ENCODE measurements around the gene ROCK1. TPM values are rescaled to one million over a fixed set of nuclear protein-coding genes. Genes with fewer than 3 reads are reported as not detected.

ROCK1 gene
- total and polyA plus RNA-seq, 2 of the 8 experiments (the other 6 are each of a cell fraction or from before 2014, with no cell fraction given), result 4.2 to 48.9 TPM

- Histone ChIP-seq H3K23ac (ENCODE audit: insufficient read length) (no peak overlapping the region), H3K4me1 (replicated peaks in 1 of 4; ENCODE audit: control insufficient read depth in 3 of 4, insufficient read depth in 4 of 4, low read length in 3 of 4) (no peaks in the 10 kb centered on the region), H3K4me2 (ENCODE audit: insufficient read depth in 1 of 2, low read depth in 2 of 2, low read length in 2 of 2) (no peak overlapping the region), H4K8ac (ENCODE audit: extremely low read depth, insufficient read depth, low read length) (no peak overlapping the region), H3K14ac (ENCODE audit: insufficient read length) (no peak overlapping the region), H2BK120ac (replicated peaks; ENCODE audit: low read depth, low read length) (no peak overlapping the region), H3K79me1 (ENCODE audit: low read depth, low read length) (no peaks in the 10 kb centered on the region), H2BK20ac (ENCODE audit: low read length) (no peak overlapping the region), H3K79me2 (ENCODE audit: control insufficient read depth in 1 of 2, insufficient read depth in 2 of 2, low read length in 2 of 2) (no peaks in the 10 kb centered on the region), H4K20me1 (replicated peaks in 1 of 2; ENCODE audit: control insufficient read depth in 1 of 2, insufficient read depth in 2 of 2, low read length in 2 of 2) (no peaks in the 10 kb centered on the region), H4K5ac (ENCODE audit: insufficient read length, low read depth, low read length) (no peak overlapping the region), H2BK12ac (ENCODE audit: low read depth, low read length) (no peak overlapping the region), H3K27me3 (replicated peaks in 1 of 4; ENCODE audit: control insufficient read depth in 3 of 4, extremely low read depth in 1 of 4, insufficient read depth in 3 of 4, low read length in 3 of 4) (no peaks in the 10 kb centered on the region), H2BK5ac (ENCODE audit: low read depth, low read length) (no peak overlapping the region), H3K4me3 (ENCODE audit: extremely low read depth in 1 of 4, insufficient read depth in 2 of 4, low read depth in 3 of 4, low read length in 4 of 4) (no peak overlapping the region), H2AK5ac (ENCODE audit: low read depth, low read length) (no peak overlapping the region), H3K18ac (ENCODE audit: extremely low read depth, low read length) (no peak overlapping the region), H3K27ac (ENCODE audit: low read depth, low read length) (no peak overlapping the region), H3K56ac (replicated peaks; ENCODE audit: insufficient read length, low read depth, low read length) (no peak overlapping the region), H3K9me3 (ENCODE audit: insufficient read depth in 2 of 2, low read depth in 1 of 2, low read length in 1 of 2) (no peaks in the 10 kb centered on the region), H3K9ac (replicated peaks in 1 of 4; ENCODE audit: extremely low read depth in 1 of 4, low read depth in 3 of 4, low read length in 3 of 4) (no peak overlapping the region), H4K91ac (replicated peaks; ENCODE audit: insufficient read length, low read length) (no peak overlapping the region), H2AFZ (ENCODE audit: low read length) (no peak overlapping the region), H2BK15ac (ENCODE audit: low read length) (no peak overlapping the region), H3K36me3 (ENCODE audit: control insufficient read depth in 2 of 4, insufficient read depth in 4 of 4, low read length in 3 of 4) (no peaks in the 10 kb centered on the region), H3K4ac (replicated peaks; ENCODE audit: insufficient read length, low read depth, low read length) (no peak overlapping the region), H3K23me2 (ENCODE audit: low read depth, low read length) (no peaks in the 10 kb centered on the region)
- WGBS, 2 experiments (ENCODE audit: extremely low coverage in 1 of 2, insufficient coverage in 1 of 2, insufficient read length in 1 of 2, insufficient replicate concordance in 2 of 2, low coverage in 1 of 2, low lambda C conversion rate in 2 of 2, missing lambda C conversion rate in 1 of 2), result 82% methylated on average over 1 of the region's 1 CpG; no CpG with 5 or more reads in 1 of the 2 experiments
- no peak for DNase-seq (ENCODE audit: low read depth in 1 of 2, low spot score in 2 of 2)
- ChIA-PET POLR2A (ENCODE audit: partially characterized antibody) (no interaction called here), CTCF (ENCODE audit: partially characterized antibody) (interaction anchor here (0.8 to 1.3 kb wide), 2 partner anchors 30 to 35 kb away, joined by 3 to 5 read pairs; no protein-coding TSS in a partner anchor)
- no peak for FAIRE-seq
- TF ChIP-seq CHD2 (IDR thresholded peaks at IDR 0.05; ENCODE audit: low read length), result no peak
- TF ChIP-seq YY1 (IDR thresholded peaks at IDR 0.05; ENCODE audit: low read depth, low read length), result no peak
- TF ChIP-seq JUN (IDR thresholded peaks at IDR 0.05; ENCODE audit: low read depth, low read length), result no peak
- TF ChIP-seq CBX8 (IDR thresholded peaks at IDR 0.05; ENCODE audit: borderline replicate concordance, low read depth, low read length), result no peak
- no peak for TF ChIP-seq JUND (IDR thresholded peaks at IDR 0.05; ENCODE audit: low read length)
- TF ChIP-seq TEAD4 (IDR thresholded peaks at IDR 0.05; ENCODE audit: low read depth, low read length), result no peak
- TF ChIP-seq TAF1 (IDR thresholded peaks at IDR 0.05; ENCODE audit: low read depth, low read length), result no peak
- no peak for TF ChIP-seq TAF7 (optimal IDR thresholded peaks at IDR 0.05; ENCODE audit: borderline replicate concordance, low read depth, low read length)
- TF ChIP-seq CEBPB (IDR thresholded peaks at IDR 0.05; ENCODE audit: low read depth, low read length), result no peak
- TF ChIP-seq BRCA1 (IDR thresholded peaks at IDR 0.05; ENCODE audit: low read depth, low read length), result no peak
- TF ChIP-seq NANOG (IDR thresholded peaks at IDR 0.05; ENCODE audit: insufficient read depth, low read depth, low read length, poor library complexity, severe bottlenecking), result no peak
- TF ChIP-seq EP300 (IDR thresholded peaks at IDR 0.05; ENCODE audit: borderline replicate concordance in 1 of 2, low read depth in 2 of 2, low read length in 2 of 2), result no peak
- TF ChIP-seq RXRA (IDR thresholded peaks at IDR 0.05; ENCODE audit: insufficient read depth, low read depth, low read length), result no peak
- no peak for TF ChIP-seq POLR2AphosphoS5 (IDR thresholded peaks at IDR 0.05; ENCODE audit: low read depth, low read length)
- no peak for TF ChIP-seq SIX5 (IDR thresholded peaks at IDR 0.05; ENCODE audit: low read depth, low read length)
Observed at GRCh38 chr18:21145371-21145770, 33.8 kb upstream of the ROCK1 start.

Measured in H1 (cell line).